HG02623 (cell line): Measurements from ENCODE around the gene RAB25.

Experiments used
- ATAC-seq: cut with Tn5 transposase; IDR thresholded peaks from one replicate; pipeline ENCODE4 v1.9.1; 2021; ENCODE audit warnings: moderate library complexity; ENCODE audit not compliant: unreplicated experiment

RAB25 gene

DNA sequence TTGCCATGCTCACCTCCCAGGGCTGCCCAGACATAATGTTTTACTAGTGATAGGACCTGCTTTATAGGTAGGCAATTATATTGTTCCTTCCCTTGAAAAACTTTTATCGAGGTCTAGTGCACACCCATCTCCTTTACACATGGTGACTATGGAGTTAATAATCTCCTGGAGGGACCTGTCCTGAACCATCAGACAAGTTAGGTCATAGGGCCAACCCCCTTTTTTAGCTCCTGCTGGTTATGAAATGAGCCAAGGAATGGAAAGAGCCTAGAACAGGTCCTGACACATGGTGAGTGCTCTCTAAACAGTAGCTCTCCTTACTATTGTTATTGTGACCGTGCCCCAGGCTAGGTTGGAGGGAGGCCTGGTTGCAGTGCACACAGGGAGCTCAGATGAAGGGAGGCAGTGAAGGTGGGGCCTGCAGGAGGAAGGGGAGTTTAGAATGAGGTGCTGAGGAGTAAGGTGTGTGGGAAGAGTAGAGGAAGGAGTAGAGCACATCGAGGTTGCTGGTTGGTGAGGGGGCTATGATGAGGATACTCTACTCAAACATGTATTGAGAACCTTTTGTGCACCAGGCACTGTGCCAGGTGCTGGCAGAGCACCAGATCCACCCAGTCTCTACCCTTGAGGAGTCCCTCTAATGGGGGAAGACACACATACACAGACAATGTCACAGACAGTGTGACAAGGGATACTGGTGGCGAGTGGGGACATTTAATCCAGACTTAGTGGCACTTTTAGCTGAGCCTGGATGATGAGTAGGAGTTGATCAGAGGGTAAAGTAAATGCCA lies 39.4 kb downstream of the RAB25 start:
- no peak for ATAC-seq

DNA sequence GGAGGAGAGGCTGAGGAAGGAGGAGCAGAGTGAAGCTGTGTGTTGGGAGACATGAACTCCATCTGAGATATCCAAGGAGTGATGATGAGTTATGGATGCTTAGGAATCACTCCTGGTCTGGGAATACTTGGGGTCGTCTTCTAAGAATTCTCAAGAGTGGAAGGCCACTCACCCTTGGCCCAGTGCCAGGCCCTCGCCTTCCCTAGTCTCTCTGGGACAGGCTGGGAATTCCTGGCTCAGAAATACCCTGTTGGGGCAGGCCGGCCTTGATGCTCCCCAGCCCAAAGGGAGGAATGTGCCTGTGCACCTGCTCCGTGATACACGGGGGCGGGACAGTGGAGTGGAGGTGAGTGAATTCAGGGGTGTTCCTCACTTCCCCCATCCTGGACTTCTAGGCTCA lies 40.9 kb downstream of the RAB25 start:
- ATAC-seq = no peak

DNA sequence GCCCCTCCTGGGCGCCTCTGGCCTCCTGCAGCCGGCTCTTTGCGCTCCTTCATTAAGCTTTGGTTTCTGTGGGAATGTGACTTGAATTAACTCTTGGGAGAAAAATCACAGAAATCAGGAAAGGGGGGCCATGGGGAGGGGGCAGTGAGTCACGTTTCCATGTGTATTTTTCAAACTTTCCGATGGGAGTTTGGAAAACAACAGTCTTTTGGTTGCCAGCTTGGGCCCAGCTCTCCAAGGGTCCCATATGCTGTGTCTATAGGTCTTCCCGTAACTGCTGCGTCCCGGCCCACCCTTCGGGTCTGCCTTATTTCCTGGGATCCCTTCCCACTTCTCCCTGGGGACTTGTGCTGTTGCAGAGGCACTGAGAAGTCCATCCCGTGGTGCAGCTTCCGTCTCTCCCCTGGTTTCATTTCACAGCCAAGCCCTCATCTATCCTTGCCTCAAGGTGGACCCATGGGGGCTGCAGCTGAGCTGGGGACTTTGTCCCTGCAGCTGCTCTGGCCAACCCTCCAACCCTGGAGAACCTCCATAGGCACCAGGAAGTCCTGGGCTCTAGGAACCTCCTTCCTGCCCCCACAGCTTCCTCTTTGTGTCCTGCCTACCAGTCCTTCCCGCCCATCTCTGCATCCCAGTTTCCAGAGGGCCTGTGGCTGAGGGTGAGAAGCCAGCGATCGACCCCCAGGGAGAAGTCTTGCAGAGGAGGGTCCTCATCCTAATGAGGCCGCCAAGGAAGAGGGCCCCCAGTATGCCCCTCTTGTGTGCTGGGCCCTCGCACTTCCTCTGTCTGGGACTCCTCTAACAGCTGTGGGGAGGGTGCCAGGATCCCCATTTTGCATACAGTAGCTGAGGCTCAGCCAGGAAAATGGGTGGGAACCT lies 41.9 kb downstream of the RAB25 start:
- ATAC-seq = no peak

DNA sequence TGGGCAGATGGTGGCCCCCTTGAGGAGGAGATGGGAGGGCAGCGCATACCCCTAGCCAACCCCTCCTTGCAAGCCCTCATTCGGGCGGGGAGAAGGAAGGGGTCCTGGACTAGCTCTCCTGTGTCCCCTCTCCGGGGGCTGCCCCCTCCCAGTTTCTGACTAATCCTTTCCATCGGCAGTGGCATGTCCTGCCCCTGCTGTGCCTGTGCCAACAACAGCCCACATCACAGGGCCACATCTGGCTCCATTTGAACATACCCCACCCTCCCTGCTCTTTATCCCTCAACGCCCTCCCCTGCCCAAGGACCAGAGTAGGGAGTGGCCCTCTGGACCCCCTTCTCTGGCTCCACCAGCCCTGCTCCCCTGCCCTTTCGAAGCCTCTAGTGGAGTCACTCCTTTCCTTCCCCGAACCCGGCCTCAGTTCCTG lies 42.6 kb downstream of the RAB25 start:
- no peak for ATAC-seq

DNA sequence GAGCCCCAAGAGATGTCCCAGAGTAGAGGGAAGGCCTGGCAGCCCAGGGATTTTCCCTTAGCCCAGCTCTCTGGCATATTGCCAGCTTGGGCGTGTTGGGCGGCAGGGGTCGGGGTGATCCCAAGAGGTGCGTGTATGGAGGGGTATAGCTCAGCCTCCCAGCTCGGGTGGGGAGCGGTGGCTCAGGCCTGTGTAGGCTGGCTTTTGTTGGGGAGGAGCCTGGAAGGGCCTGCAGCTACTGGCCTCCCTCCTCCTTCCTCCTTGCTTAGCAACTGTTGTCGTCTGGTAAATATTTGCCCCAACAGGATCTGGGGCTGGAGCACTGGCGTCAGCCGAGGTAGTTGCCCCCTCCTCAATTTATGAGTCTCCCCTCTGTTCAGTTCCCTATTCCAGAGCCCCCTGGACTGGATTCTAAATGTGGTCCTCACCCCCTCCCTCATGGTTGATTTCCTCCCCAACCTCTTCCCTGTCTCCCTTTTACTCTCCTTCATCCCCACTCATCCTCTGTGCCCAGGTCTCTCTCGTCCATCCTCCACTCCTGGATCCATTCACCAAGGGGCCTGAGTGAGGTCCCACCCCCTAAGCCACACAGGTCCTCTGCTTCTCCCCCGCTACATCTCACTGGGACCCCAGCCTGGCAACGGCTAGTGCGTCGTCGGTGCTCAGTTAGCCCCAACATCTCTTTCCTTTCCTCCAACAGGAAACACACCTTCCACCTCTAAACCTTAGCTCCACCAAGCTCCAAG lies 43.3 kb downstream of the RAB25 start:
- no peak for ATAC-seq

DNA sequence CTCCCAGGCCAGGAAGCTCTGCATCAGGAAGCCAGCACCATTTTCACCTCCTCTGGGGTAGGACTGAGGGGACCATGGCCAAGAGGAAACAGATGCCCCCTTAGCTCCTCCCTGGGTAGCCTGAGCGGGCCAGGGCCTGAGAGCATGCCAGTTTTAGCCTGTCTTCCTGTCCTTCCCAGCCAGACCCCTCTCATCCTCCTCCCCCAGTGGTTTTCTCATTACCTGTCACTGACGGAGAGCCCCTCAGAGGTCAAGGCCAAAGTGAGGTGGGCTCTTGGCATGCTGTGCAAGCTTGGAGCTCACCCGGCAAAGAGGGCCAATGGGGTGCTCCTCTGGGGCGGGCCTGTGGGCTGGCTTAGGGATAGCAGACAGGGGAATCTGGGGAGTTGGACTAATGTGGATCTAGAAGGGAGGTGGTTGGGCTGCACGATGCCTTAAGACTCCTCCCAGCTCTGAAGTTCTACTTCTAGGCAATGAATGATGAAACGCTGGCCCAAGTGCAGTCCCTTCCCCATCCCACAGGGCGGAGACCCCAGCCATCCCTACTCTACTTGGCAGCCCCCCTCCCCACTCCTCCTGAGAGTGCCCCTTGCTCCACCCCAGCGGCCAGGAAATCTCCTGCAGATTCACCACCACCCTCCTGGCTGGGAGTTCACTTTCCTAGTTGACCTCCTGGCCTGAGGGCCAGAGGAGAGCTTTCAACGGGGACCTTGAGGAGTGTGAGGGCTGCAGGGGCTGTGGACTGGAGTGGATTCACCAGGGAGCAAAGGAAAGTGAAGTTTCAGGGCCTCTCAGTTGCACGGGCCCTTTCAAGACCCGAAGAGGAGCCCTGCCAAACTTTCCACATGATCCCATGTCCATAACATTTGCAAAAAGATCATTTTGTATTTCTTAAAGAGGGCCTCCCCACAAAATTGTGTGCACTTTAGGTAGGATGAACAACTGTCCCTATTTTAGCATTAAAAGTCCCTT lies 44.2 kb downstream of the RAB25 start:
- no peak for ATAC-seq

DNA sequence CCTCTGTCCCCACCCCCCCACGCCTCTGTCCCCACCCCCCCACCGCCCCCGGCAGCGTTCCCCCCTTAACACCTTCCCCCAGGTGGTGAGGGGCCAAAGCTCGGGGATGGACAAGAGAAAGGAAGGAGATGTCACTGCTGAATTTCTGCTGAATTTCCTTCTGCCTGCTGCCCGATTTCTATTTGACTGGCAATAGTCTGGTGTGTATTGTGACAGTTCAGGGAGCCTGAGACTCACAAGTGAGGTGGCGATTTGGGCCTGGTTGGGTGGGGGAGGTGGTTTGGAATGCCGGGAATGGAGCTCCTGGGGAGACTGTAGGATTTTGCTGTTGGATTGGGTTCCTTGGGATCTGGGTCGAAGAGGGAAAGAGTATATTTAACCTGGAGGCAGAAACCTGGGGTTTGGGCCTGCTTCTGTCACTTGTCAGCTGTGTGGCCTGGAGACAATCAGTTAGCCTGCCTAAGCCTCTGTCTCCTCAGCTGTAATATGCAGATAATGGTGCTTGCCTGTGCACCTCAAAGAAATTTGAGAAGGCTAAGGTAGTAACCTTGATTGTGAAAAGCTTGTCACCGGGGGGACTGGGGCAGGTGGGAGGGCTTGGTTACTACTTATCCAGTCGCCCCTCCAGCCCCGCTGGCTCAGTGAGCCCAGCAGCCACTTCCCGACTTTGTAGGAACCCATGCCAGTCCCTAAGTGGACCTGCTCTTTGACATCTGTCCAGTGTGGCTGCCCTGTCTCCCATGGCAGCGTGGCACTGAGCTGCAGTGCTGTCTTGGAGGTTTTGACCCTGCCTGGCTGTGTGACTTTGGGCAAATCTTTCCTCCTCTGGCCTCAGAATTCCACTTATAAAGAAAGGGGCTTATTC lies 45.9 kb downstream of the RAB25 start:
- no peak for ATAC-seq

DNA sequence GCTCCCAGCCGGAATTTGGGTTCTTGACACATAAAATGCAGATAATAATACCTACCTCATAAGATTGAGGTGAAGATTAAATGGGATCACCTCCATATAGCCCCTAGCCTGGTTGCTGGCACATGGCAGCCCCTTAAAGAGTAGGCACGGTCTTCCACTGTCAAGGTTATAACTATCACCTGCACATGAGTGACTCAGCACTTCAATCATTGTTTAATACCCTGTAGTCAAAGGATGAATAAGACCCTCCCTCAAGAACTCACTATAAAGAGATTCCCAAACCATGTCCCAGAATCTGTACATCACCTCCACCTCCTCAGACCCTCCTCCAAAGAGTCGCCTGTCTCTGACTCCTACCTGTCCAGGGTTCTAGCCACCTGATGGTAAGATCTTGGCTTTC lies 47.1 kb downstream of the RAB25 start:
- no peak for ATAC-seq

DNA sequence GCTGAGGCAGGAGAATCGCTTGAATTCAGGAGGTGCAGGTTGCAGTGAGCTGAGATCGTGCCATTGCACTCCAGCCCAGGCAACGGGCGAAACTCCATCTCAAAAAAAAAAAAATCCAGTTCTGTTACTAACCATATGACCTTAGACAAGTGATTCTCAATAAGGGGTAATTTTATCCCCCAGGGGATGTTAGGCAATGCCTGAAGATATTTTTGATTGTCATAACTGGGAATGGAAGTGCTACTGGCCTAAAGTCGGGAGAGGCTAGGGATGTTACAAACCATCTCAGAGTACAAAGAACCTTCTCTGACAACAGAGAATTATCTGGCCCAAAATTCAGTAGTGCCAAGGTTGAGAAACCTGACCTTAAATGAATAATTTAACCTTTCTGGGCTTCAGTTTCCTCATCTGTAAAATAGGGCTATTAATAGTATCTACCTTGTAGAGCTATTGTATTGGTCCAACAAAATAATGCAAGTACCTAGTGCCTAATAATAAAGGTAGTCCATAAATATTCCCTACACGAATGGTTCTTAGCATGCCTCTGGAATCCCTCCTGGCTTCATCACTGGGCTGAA lies 47.8 kb downstream of the RAB25 start:
- ATAC-seq = no peak

DNA sequence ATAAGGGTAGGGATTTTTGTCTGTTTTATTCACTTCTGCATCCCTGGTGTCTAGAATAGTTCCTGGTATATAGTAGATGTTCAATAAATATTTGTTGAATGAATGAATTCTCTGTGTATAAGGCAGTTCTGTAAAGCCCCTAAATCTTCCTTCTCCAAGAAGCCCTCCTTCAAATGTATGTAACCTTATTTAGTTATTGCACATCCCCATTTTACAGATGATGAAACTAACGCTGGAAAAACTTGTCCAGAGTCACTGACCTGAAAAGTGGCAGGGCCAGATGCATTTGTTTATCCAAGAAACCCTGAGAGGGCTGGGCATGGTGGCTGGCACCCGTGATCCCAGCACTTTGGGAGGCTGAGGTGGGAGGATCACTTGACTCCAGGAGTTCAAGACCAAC lies 49.3 kb downstream of the RAB25 start:
- no peak for ATAC-seq

DNA sequence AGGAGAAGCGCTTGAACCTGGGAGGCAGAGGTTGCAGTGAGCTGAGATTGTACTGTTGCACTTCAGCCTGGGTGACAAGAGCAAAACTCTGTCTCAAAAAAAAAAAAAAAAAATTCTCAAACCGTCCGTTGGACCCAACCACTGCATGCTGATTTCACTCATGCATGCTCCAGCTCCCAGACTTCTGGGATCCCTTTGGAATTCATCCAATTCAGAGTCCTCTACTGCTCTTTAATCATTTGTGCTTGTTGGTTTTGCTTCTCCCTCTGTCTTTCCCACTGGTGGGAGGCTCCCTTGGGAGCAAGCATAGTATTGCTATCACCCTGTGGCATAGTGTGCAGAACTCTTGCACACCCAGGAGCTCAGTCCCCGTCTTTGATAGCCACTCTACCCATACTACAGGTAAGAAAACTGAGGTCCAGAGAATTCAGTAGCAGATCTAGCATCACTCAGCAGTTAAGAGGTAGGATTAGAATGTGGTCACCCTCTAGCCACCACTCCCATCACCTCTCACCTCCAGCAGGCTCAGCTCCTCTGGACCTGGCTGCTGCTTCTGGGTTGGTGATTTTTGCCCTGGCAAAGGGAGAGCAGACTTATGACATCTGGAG lies 50.5 kb downstream of the RAB25 start:
- ATAC-seq = no peak

DNA sequence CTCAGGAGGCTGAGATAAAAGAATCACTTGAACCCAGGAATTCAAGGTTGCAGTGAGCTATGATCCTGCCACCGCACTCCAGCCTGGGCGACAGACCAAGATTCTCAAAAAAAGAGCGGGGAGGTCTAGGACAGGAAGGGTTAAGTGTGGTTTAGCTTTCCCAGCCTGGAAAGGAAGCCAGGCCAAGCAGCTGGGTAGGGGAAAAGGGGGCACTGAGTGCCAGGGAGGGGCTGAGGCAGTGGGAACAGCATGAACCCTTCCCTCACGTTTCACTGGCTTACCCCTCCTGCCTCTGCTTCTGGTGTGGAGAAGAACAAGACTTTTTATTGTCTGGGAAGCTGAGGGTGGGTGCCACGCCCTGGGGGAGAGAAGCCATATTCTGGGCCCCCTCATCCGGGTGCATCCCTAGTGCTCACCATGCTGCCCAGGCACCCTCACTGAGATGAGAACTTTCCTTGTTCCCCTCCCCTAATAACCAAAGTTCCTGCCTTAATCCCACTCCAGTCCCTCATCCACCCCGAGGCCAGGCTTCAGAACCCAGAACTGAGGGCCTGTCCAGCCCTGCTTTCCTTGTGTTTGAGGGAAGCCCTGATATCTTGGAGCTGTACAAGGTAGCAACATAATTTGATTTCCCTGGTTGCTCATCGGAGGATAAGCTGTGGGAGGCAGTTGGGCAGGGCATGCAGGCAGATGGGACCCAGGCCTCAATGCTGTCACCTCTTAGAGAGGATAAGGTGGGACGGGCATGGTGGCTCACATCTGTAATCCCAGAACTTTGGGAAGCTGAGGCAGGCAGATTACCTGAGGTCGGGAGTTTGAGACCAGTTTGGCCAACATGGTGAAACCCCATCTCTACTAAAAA lies 51.5 kb downstream of the RAB25 start:
- ATAC-seq = no peak

DNA sequence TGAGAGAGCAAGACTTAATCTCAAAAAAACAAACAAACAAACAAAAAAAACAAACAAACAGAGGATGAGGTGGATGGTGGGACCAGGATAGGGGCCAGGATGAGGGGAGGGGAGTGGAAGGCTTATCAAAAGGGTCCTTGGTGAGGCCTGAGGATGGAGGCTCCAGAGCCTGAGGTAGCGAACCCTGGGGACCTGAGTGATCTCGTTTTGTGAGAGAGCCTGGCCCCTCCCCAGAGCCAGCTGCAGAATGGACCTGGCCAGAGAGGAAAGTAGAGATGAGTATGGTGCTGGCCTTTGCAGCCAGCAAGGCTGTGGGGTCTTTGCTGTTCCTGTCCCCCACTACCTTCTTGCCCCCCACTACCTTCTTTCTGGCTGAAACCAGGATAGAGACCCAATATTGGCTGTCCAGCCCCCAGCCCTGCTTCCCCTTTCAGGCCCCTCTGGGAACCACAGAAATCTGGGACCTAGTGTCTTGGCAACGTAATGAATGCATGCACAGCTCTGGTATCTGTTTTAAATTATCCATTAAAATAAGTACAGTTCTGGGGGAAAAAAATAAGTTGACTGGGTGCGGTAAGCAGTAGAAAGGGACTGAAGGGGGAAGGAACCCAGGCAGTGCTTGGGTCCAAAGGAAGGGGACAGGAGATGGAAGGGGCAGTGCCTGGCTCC lies 52.5 kb downstream of the RAB25 start:
- no peak for ATAC-seq

DNA sequence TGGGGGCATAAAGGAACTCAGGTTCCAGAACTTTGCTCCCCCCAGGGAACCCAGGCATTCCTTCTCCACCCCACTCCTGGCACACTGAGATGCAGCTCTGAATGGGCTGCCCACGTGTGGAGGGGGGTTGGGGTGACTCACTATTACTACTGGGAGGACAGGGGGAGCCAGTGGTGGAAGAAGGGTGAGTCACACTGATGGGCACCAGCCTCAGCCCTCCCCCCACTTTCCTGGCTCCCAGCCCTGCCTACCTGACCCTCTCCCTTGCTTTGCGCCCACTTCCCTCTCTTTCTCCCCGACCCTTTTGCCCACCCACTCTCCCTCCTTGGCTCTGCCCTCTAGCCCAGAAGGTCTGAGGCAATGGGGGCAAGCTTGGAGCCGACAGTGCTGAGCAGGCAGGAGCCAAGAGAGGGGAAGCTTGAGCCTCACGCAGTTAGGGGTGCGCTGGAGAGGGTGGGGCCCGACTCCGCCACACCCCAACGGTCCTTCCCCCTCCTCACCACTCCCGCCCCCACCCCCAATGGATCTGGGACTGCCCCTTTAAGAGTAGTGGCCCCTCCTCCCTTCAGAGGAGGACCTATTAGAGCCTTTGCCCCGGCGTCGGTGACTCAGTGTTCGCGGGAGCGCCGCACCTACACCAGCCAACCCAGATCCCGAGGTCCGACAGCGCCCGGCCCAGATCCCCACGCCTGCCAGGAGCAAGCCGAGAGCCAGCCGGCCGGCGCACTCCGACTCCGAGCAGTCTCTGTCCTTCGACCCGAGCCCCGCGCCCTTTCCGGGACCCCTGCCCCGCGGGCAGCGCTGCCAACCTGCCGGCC lies 53.4 kb downstream of the RAB25 start, which contains the start of gene LMNA:
Gene LMNA (plus strand): TSS at position 611 of the 818 bp plus-strand sequence. CDS start 208 bp downstream, outside the sequence.
- peak; percentile 69 for ATAC-seq

DNA sequence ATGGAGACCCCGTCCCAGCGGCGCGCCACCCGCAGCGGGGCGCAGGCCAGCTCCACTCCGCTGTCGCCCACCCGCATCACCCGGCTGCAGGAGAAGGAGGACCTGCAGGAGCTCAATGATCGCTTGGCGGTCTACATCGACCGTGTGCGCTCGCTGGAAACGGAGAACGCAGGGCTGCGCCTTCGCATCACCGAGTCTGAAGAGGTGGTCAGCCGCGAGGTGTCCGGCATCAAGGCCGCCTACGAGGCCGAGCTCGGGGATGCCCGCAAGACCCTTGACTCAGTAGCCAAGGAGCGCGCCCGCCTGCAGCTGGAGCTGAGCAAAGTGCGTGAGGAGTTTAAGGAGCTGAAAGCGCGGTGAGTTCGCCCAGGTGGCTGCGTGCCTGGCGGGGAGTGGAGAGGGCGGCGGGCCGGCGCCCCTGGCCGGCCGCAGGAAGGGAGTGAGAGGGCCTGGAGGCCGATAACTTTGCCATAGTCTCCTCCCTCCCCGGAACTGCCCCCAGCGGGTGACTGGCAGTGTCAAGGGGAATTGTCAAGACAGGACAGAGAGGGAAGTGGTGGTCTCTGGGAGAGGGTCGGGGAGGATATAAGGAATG lies 54.1 kb downstream of the RAB25 start:
- ATAC-seq = peak; percentile 11
